ENCODE results near the gene LRRC4. TPM values are rescaled to one million over a fixed set of nuclear protein-coding genes. Genes with fewer than 3 reads are reported as not detected.
A peak's percentile ranks its signal among the peaks of the same experiment; 100 is the strongest.

LRRC4 gene
- total RNA-seq, 1 donor from 2014 or later: 67.5 TPM

DNA sequence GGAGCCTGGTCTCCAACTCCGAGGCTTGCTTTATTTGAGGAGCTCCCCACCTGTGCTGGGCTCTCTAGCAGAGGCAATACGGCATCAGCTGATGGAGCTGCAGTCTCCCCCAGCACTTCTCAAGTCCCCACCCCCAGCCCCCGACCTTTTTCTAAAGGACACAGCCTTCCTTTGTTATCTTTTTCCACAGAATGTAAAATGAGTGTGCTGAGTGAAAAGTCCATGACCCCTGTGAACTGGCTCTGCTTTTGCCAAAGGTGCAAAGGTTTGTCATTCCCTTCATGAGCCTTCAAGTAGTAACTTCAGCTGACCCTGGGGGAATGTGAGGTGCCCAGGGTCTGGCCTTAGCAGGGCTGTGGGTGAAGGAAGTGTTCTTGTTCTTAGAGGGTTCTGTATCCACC is 25.5 kb downstream of the LRRC4 start:
- Mint-ChIP-seq H3K27me3 (ENCODE audit: low read depth) (no peaks in the 10 kb centered on the region), H3K4me1 (peaks cover 36% of the 10 kb centered on the region), H3K27ac (ENCODE audit: unreplicated experiment) (peak overlapping the region; percentile 66), H3K9me3 (no peaks in the 10 kb centered on the region), H3K4me3 (peak overlapping the region; percentile 61), H3K36me3 (ENCODE audit: low read depth) (peaks cover 20% of the 10 kb centered on the region)
- TF ChIP-seq, protein P1, sequence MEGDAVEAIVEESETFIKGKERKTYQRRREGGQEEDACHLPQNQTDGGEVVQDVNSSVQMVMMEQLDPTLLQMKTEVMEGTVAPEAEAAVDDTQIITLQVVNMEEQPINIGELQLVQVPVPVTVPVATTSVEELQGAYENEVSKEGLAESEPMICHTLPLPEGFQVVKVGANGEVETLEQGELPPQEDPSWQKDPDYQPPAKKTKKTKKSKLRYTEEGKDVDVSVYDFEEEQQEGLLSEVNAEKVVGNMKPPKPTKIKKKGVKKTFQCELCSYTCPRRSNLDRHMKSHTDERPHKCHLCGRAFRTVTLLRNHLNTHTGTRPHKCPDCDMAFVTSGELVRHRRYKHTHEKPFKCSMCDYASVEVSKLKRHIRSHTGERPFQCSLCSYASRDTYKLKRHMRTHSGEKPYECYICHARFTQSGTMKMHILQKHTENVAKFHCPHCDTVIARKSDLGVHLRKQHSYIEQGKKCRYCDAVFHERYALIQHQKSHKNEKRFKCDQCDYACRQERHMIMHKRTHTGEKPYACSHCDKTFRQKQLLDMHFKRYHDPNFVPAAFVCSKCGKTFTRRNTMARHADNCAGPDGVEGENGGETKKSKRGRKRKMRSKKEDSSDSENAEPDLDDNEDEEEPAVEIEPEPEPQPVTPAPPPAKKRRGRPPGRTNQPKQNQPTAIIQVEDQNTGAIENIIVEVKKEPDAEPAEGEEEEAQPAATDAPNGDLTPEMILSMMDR (conservative IDR thresholded peaks at IDR 0.05): no peak
- no peak for DNase-seq (ENCODE audit: low read depth, low spot score)

DNA sequence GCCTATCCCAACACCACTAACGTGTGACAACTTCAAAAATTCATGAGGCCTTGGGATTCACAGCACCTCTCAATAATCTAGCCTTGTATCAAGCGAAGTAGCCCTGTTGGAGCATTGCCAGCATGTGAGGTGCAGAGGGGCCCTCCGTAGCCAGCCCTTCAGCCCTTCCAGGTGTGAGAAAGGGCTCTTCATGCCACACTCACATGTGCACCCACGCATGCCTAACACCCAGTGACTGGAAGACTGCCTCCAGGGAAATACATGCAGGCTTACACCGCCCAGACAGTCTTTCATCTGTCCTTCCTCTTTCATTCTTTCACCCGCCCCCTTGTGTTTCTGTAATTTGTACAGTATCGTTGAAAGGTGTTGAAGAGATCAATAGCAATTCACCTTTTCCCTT is 26.1 kb downstream of the LRRC4 start:
- H3K36me3 Mint-ChIP-seq (ENCODE audit: low read depth): peaks cover 20% of the 10 kb centered on the region
- DNase-seq (ENCODE audit: low read depth, low spot score): no peak
- H3K27me3 Mint-ChIP-seq (ENCODE audit: low read depth): no peaks in the 10 kb centered on the region
- H3K9me3 Mint-ChIP-seq: no peaks in the 10 kb centered on the region
- no peak overlapping the region for H3K4me3 Mint-ChIP-seq
- H3K4me1 Mint-ChIP-seq: peaks cover 32% of the 10 kb centered on the region
- H3K27ac Mint-ChIP-seq (ENCODE audit: unreplicated experiment): no peak overlapping the region
- TF ChIP-seq, protein P1 (conservative IDR thresholded peaks at IDR 0.05): no peak

DNA sequence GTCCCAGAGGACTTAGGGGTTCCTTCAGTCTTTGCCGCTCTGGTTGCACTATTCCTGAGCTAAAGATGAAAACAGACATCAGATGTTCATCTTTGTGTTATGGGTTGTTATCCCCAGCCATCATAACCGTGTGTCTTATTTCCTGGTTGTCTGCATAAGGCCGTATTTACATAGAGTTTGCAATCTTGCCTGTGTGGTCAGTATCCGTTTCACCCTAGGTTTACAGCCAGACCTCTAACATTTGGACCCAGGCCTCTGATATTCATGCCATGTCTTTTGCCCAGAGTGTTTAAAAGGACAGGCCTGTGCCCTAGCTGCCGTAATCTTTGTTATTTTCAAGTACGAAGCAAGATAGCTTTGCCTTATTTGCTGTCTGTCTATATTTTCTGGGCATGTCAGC is 26.6 kb downstream of the LRRC4 start:
- Mint-ChIP-seq H3K4me1 (peaks cover 31% of the 10 kb centered on the region), H3K27me3 (ENCODE audit: low read depth) (no peaks in the 10 kb centered on the region), H3K36me3 (ENCODE audit: low read depth) (peaks cover 18% of the 10 kb centered on the region), H3K4me3 (no peak overlapping the region), H3K9me3 (no peaks in the 10 kb centered on the region), H3K27ac (ENCODE audit: unreplicated experiment) (no peak overlapping the region)
- TF ChIP-seq, protein P1 (conservative IDR thresholded peaks at IDR 0.05): no peak
- DNase-seq (ENCODE audit: low read depth, low spot score): no peak

DNA sequence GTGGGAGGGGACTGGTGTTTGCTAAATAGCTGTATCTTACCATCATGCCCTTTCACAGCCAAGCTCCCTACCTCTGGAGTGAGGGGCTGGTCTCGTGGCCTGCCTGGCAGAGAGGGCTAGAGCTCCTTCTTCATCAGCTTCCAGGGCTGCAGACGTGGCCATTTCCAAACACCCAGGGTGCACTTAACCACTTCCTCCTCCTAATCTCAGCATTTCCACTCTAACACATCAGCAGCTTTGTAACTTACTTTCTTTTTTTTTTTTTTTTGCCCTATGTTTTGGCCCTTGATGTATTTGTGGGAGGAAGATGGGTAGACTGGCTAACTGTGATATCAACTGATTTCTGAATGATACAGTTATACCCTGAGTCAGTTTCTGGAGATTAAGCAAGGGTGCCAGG is 27.4 kb downstream of the LRRC4 start:
- Mint-ChIP-seq H3K4me1 (peaks cover 31% of the 10 kb centered on the region), H3K27ac (ENCODE audit: unreplicated experiment) (no peak overlapping the region), H3K9me3 (no peaks in the 10 kb centered on the region), H3K36me3 (ENCODE audit: low read depth) (peaks cover 18% of the 10 kb centered on the region), H3K4me3 (no peak overlapping the region), H3K27me3 (ENCODE audit: low read depth) (no peaks in the 10 kb centered on the region)
- DNase-seq (ENCODE audit: low read depth, low spot score): no peak
- TF ChIP-seq, protein P1 (conservative IDR thresholded peaks at IDR 0.05): no peak

DNA sequence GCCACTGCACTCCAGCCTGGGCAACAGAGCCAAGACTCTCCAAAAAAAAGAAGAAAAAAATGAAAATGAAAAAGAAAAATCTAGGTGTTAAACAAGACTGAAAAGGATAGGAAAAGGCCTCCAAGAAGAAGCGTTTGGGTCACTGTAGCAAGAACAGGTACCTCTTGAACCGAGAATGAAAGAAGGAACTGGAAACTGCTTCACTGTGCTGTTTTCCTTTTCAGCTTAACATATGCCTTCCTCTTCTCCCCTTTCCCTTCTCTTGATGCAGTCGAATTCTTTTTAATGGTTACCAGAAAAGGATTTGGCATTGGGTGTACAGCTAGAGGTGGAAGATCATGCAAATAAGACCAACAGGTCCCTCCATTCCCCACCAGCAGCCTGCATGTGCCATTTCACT is 28.1 kb downstream of the LRRC4 start:
- TF ChIP-seq, protein P1 (conservative IDR thresholded peaks at IDR 0.05): no peak
- no peak overlapping the region for H3K4me3 Mint-ChIP-seq
- DNase-seq (ENCODE audit: low read depth, low spot score): no peak
- no peaks in the 10 kb centered on the region for H3K27me3 Mint-ChIP-seq (ENCODE audit: low read depth)
- H3K36me3 Mint-ChIP-seq (ENCODE audit: low read depth): peaks cover 18% of the 10 kb centered on the region
- H3K4me1 Mint-ChIP-seq: peaks cover 31% of the 10 kb centered on the region
- H3K9me3 Mint-ChIP-seq: no peaks in the 10 kb centered on the region
- peak overlapping the region; percentile 19 for H3K27ac Mint-ChIP-seq (ENCODE audit: unreplicated experiment)

DNA sequence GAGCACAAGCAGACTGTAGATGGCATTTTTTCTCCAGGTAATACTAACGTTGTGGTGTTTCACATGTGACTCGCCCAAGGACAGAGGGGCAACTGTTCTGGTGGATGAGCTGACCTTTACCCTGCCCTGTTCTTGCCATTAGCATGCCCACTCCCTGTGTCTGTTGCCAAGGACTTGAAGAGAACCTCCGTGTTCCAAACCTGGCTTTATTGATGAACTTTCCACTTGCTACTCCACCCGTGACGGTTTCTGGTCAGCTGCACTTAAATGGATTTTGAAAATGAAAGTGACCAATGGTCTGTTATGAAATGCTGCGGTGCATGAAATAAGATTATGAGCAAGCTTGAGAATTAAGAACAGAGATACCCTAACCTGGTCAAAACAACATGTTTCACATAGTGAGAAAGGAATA is 30.4 kb downstream of the LRRC4 start:
- Mint-ChIP-seq H3K27me3 (ENCODE audit: low read depth) (no peaks in the 10 kb centered on the region), H3K36me3 (ENCODE audit: low read depth) (peaks cover 11% of the 10 kb centered on the region), H3K9me3 (no peaks in the 10 kb centered on the region), H3K4me1 (peaks cover 39% of the 10 kb centered on the region), H3K4me3 (no peak overlapping the region), H3K27ac (ENCODE audit: unreplicated experiment) (no peak overlapping the region)
- no peak for DNase-seq (ENCODE audit: low read depth, low spot score)
- TF ChIP-seq, protein P1 (conservative IDR thresholded peaks at IDR 0.05): no peak
